WERI-Rb-1 (cell line): Measurements from ENCODE around the gene ADGRL3.
A peak's percentile ranks its signal among the peaks of the same experiment; 100 is the strongest.

Source experiments
- DNase-seq: peaks from one replicate; pipeline ENCODE4 v3.0.0-alpha.2; 2020
- H3K27ac ChIP-seq: fragments of 250-450 bp; sonication (Bioruptor Pico); 2 replicates; pipeline ENCODE4 v1.5.1; 2020; ENCODE audit warnings: mild to moderate bottlenecking, moderate library complexity
- H3K27me3 ChIP-seq: fragments of 250-450 bp; sonication (Bioruptor Pico); 2 replicates; pipeline ENCODE4 v1.5.1; 2021; ENCODE audit warnings: mild to moderate bottlenecking, low read depth, moderate library complexity; ENCODE audit not compliant: insufficient read depth, severe bottlenecking
- H3K36me3 ChIP-seq: fragments of 250-450 bp; sonication (Bioruptor Pico); 2 replicates; pipeline ENCODE4 v1.5.1; 2020; ENCODE audit warnings: mild to moderate bottlenecking, moderate library complexity
- H3K4me3 ChIP-seq: 2 replicates; pipeline ENCODE4 v1.5.1; 2011; ENCODE audit warnings: low read depth, mild to moderate bottlenecking, control low read depth, low read length
- H3K9me3 ChIP-seq: fragments of 250-450 bp; sonication (Bioruptor Pico); 2 replicates; pipeline ENCODE4 v1.5.1; 2021; ENCODE audit warnings: mild to moderate bottlenecking, moderate library complexity; ENCODE audit not compliant: severe bottlenecking
- CTCF ChIP-seq: IDR thresholded peaks from 2 replicates; pipeline ENCODE4 v1.5.1; 2011; ENCODE audit warnings: low read depth, mild to moderate bottlenecking, control low read depth, inconsistent platforms, low read length

The ADGRL3 gene

GRCh38 chr4:61431131-61431530 lies 231.0 kb downstream of the ADGRL3 start:
- no peak for TF ChIP-seq CTCF
- Histone ChIP-seq H3K27me3 (no peaks in the 10 kb centered on the region), H3K27ac (no peak overlapping the region), H3K9me3 (no peaks in the 10 kb centered on the region), H3K4me3 (no peak overlapping the region), H3K36me3 (no peaks in the 10 kb centered on the region)
- peak; percentile 18 for DNase-seq

- no peaks in the 10 kb centered on the region for H3K36me3 ChIP-seq
- H3K9me3 ChIP-seq = no peaks in the 10 kb centered on the region
- no peak for DNase-seq
- no peaks in the 10 kb centered on the region for H3K27me3 ChIP-seq
- no peak overlapping the region for H3K4me3 ChIP-seq
- no peak for TF ChIP-seq CTCF
- no peak overlapping the region for H3K27ac ChIP-seq
Measured at GRCh38 chr4:61437923-61438322, 237.8 kb downstream of the ADGRL3 start.

- no peaks in the 10 kb centered on the region for H3K9me3 ChIP-seq
Measured at GRCh38 chr4:61440321-61440720, 240.2 kb downstream of the ADGRL3 start.

GRCh38 chr4:61442936-61443335 lies 242.8 kb downstream of the ADGRL3 start:
- no peaks in the 10 kb centered on the region for H3K27me3 ChIP-seq
- TF ChIP-seq CTCF = no peak
- H3K9me3 ChIP-seq = no peaks in the 10 kb centered on the region
- H3K27ac ChIP-seq = no peak overlapping the region
- no peak for DNase-seq
- no peak overlapping the region for H3K4me3 ChIP-seq
- no peaks in the 10 kb centered on the region for H3K36me3 ChIP-seq

More at GRCh38 chr4:61440321-61440720, 240.2 kb downstream of the ADGRL3 start:
- no peak for TF ChIP-seq CTCF
- H3K36me3 ChIP-seq = no peaks in the 10 kb centered on the region
- no peak overlapping the region for H3K27ac ChIP-seq
- DNase-seq = no peak
- no peak overlapping the region for H3K4me3 ChIP-seq
- H3K27me3 ChIP-seq = no peaks in the 10 kb centered on the region

- no peak overlapping the region for H3K27ac ChIP-seq
- no peaks in the 10 kb centered on the region for H3K36me3 ChIP-seq
- no peak for TF ChIP-seq CTCF
- no peak for DNase-seq
- no peak overlapping the region for H3K4me3 ChIP-seq
- no peaks in the 10 kb centered on the region for H3K9me3 ChIP-seq
- H3K27me3 ChIP-seq = no peaks in the 10 kb centered on the region
Measured at GRCh38 chr4:61443813-61444510, 243.8 kb downstream of the ADGRL3 start.

- H3K27ac ChIP-seq = no peak overlapping the region
- TF ChIP-seq CTCF = no peak
- H3K9me3 ChIP-seq = no peaks in the 10 kb centered on the region
- H3K4me3 ChIP-seq = no peak overlapping the region
- H3K27me3 ChIP-seq = no peaks in the 10 kb centered on the region
- DNase-seq = no peak
- no peaks in the 10 kb centered on the region for H3K36me3 ChIP-seq
Measured at GRCh38 chr4:61445374-61446063, 245.4 kb downstream of the ADGRL3 start.
